GM15510 (cell line): Measurements from ENCODE around the gene THAP12.

Experiments used
- POLR2A ChIP-seq: IDR thresholded peaks from 3 replicates; pipeline ENCODE4 v1.6.1; 2011; ENCODE audit warnings: borderline replicate concordance; ENCODE audit not compliant: insufficient read length; ENCODE audit errors: extremely low read depth

Gene THAP12

GRCh38 chr11:76303399-76303798 lies 77.5 kb downstream of the THAP12 start:
- TF ChIP-seq POLR2A: no peak

- TF ChIP-seq POLR2A: no peak
These were observed 77.9 kb downstream of the THAP12 start for GRCh38 chr11:76302996-76303395.
